Endometrial microvascular endothelial cells (primary cell): ENCODE measurements around the gene C21orf91. TPM values are rescaled to one million over a fixed set of nuclear protein-coding genes. Genes with fewer than 3 reads are reported as not detected.

Source experiments
- in situ Hi-C: cut with HindIII; loops from 2 replicates; pipeline ENCODE4 v1.10.0; 2017; ENCODE audit warnings: low sequenced_read_pairs, low pct_unique_long_range_greater_than_20kb; ENCODE audit errors: inconsistent ontology term
- total RNA-seq: library from RNA; depleted of rRNA; stranded (reverse); fragments of >200 nt; gene quantifications from one replicate; pipeline ENCODE4 v1.2.3, GENCODE V29; 2015; ENCODE audit errors: inconsistent ontology term

The C21orf91 gene
- total RNA-seq, 1 donor from 2014 or later: 0.93 TPM

- in situ Hi-C loops: no loop called here
These were observed 16.6 kb downstream of the C21orf91 start for GRCh38 chr21:17802572-17802971.

- in situ Hi-C loops: no loop called here
These were observed 19.6 kb downstream of the C21orf91 start for GRCh38 chr21:17799414-17800164.

GRCh38 chr21:17798796-17799195 lies 20.4 kb downstream of the C21orf91 start:
- in situ Hi-C loops: no loop called here

GRCh38 chr21:17797967-17798366 lies 21.2 kb downstream of the C21orf91 start:
- in situ Hi-C loops: no loop called here

- in situ Hi-C loops: no loop called here
These were observed 22.7 kb downstream of the C21orf91 start for GRCh38 chr21:17796503-17796902.

- in situ Hi-C loops: no loop called here
These were observed 23.1 kb downstream of the C21orf91 start for GRCh38 chr21:17796037-17796403.

GRCh38 chr21:17795146-17796036 lies 23.8 kb downstream of the C21orf91 start:
- in situ Hi-C loops: no loop called here

GRCh38 chr21:17794518-17795145 lies 24.5 kb downstream of the C21orf91 start:
- in situ Hi-C loops: no loop called here

GRCh38 chr21:17793246-17794123 lies 25.7 kb downstream of the C21orf91 start:
- in situ Hi-C loops: no loop called here

GRCh38 chr21:17789656-17790055 lies 29.5 kb downstream of the C21orf91 start:
- in situ Hi-C loops: no loop called here

GRCh38 chr21:17789069-17789468 lies 30.1 kb downstream of the C21orf91 start:
- in situ Hi-C loops: no loop called here

GRCh38 chr21:17786851-17787181 lies 32.3 kb downstream of the C21orf91 start:
- in situ Hi-C loops: no loop called here

GRCh38 chr21:17786071-17786850 lies 32.9 kb downstream of the C21orf91 start:
- in situ Hi-C loops: no loop called here

GRCh38 chr21:17785403-17785788 lies 33.8 kb downstream of the C21orf91 start:
- in situ Hi-C loops: no loop called here

GRCh38 chr21:17784604-17785402 lies 34.4 kb downstream of the C21orf91 start:
- in situ Hi-C loops: no loop called here

GRCh38 chr21:17784180-17784598 lies 35.0 kb downstream of the C21orf91 start:
- in situ Hi-C loops: no loop called here

- in situ Hi-C loops: no loop called here
These were observed 35.5 kb downstream of the C21orf91 start for GRCh38 chr21:17783481-17784179.
